HCT116 (cell line): ENCODE measurements around the gene EPHB2. TPM values are rescaled to one million over a fixed set of nuclear protein-coding genes. Genes with fewer than 3 reads are reported as not detected.

Experiments used
- ATAC-seq: fragments of 200-7000 bp; cut with Tn5 transposase; 2 replicates; pipeline ENCODE4 v1.9.1; 2020; ENCODE audit warnings: mild to moderate bottlenecking, moderate library complexity
- BruUV-seq: library from RNA; stranded (reverse); fragments of 400-500 nt; replicated peaks from 2 replicates; lab custom pipeline; 2021; lab: Mats Ljungman, UMichigan
- CTCF ChIA-PET: fragments of 300-600 bp; sonication (Branson Sonifier 250); formaldehyde crosslinking; loops from one replicate; lab custom pipeline; 2021; ENCODE audit warnings: antibody characterized with exemption; lab: Charles Lee
- POLR2A ChIA-PET: fragments of 300-600, 350-600 bp; sonication (Branson Sonifier 250); formaldehyde crosslinking; loops from one replicate; lab custom pipeline; 2021; ENCODE audit warnings: antibody characterized with exemption; lab: Charles Lee
- RAD21 ChIA-PET, 2 experiments: fragments of 300-600 bp; sonication (Branson Sonifier 250); formaldehyde crosslinking; loops; one replicate each; lab custom pipeline; 2023; ENCODE audit warnings: low total read pairs in 2 of 2; ENCODE audit not compliant: uncharacterized antibody in 2 of 2, unreplicated experiment in 2 of 2, low non-redundant PET in 1 of 2; lab: Charles Lee
- DNase-seq: peaks from one replicate; pipeline ENCODE4 v3.0.0-alpha.2; 2010; ENCODE audit warnings: low read depth, low spot score
- H2AFZ ChIP-seq: fragments of 200-600 bp; shearing (Covaris generic), sonication (generic); 2 replicates; pipeline ENCODE4 v1.6.1; 2017; ENCODE audit warnings: low read depth, mixed run types, mixed read lengths, antibody characterized with exemption, low read length; ENCODE audit not compliant: poor library complexity, severe bottlenecking
- H3K27ac ChIP-seq: 2 replicates; pipeline ENCODE4 v1.5.1; 2012; ENCODE audit warnings: low read depth, low read length
- H3K27me3 ChIP-seq: fragments of 200-600 bp; sonication (generic); 2 replicates; pipeline ENCODE4 v1.6.1; 2016; ENCODE audit warnings: mixed run types, low read length, mixed read lengths; ENCODE audit not compliant: insufficient read depth
- H3K36me3 ChIP-seq, 2 experiments: fragments of 200-500 bp in 1 of 2; fragments of 200-600 bp in 1 of 2; sonication (Bioruptor generic) in 1 of 2; sonication (generic) in 1 of 2; 2 replicates each; pipeline versions ENCODE4 v1.5.1 to v1.6.1; 2014 to 2016; ENCODE audit warnings: low read length in 2 of 2, inconsistent platforms in 1 of 2, mixed read lengths in 1 of 2, mixed run types in 1 of 2; ENCODE audit not compliant: insufficient read depth in 2 of 2, control insufficient read depth in 1 of 2
- H3K4me1 ChIP-seq, 2 experiments: fragments of 200-600 bp in 1 of 2; sonication (generic) in 1 of 2; 2 replicates each; pipeline versions ENCODE4 v1.5.1 to v1.6.1; 2012 to 2017; ENCODE audit warnings: low read length in 2 of 2, inconsistent platforms in 1 of 2, mild to moderate bottlenecking in 1 of 2, mixed read lengths in 1 of 2, mixed run types in 1 of 2, moderate library complexity in 1 of 2; ENCODE audit not compliant: insufficient read depth in 2 of 2, control insufficient read depth in 1 of 2
- H3K4me2 ChIP-seq: fragments of 200-600 bp; sonication (generic); 2 replicates; pipeline ENCODE4 v1.6.1; 2017; ENCODE audit warnings: mixed run types, low read length, mixed read lengths
- H3K4me3 ChIP-seq, 2 experiments: fragments of 200-600 bp in 1 of 2; sonication (generic) in 1 of 2; replicated peaks in 1 of 2; 2 replicates each; pipeline ENCODE4 v1.5.1; 2011 to 2016; ENCODE audit warnings: low read length in 2 of 2, control low read depth in 1 of 2, low read depth in 1 of 2, mild to moderate bottlenecking in 1 of 2, mixed read lengths in 1 of 2, mixed run types in 1 of 2
- H3K79me2 ChIP-seq: fragments of 200-600 bp; sonication (generic); 2 replicates; pipeline ENCODE4 v1.6.1; 2017; ENCODE audit warnings: mild to moderate bottlenecking, mixed run types, low read length, moderate library complexity, mixed read lengths; ENCODE audit not compliant: insufficient read depth
- H3K9ac ChIP-seq: fragments of 200-600 bp; sonication (generic); 2 replicates; pipeline ENCODE4 v1.6.1; 2016; ENCODE audit warnings: low read length, mixed read lengths
- H3K9me2 ChIP-seq: fragments of 200-600 bp; sonication (generic), shearing (Covaris generic); 2 replicates; pipeline ENCODE4 v1.6.1; 2017; ENCODE audit warnings: mixed run types, mild to moderate bottlenecking, moderate library complexity; ENCODE audit not compliant: insufficient read depth
- H3K9me3 ChIP-seq, 2 experiments: fragments of 200-500 bp in 1 of 2; fragments of 200-600 bp in 1 of 2; sonication (Bioruptor generic) in 1 of 2; sonication (generic) in 1 of 2; 2 replicates each; pipeline ENCODE4 v1.6.1; 2014 to 2017; ENCODE audit warnings: low read length in 2 of 2, mixed read lengths in 2 of 2, inconsistent platforms in 1 of 2, low read depth in 1 of 2, mild to moderate bottlenecking in 1 of 2, mixed run types in 1 of 2, moderate library complexity in 1 of 2; ENCODE audit not compliant: control insufficient read depth in 1 of 2, insufficient read depth in 1 of 2
- H4K20me1 ChIP-seq: fragments of 200-600 bp; sonication (generic), shearing (Covaris generic); 2 replicates; pipeline ENCODE4 v1.6.1; 2017; ENCODE audit warnings: mixed run types, mild to moderate bottlenecking, moderate library complexity; ENCODE audit not compliant: insufficient read depth
- CBX3 ChIP-seq: IDR thresholded peaks from 2 replicates; pipeline ENCODE4 v1.6.1; 2012; ENCODE audit warnings: low read depth
- EZH2 ChIP-seq: fragments of 200-600 bp; sonication (generic); IDR thresholded peaks from 2 replicates; pipeline ENCODE4 v1.6.1; 2017; ENCODE audit warnings: antibody characterized with exemption, mixed run types
- FOSL1 ChIP-seq: IDR thresholded peaks from 2 replicates; pipeline ENCODE4 v1.6.1; 2012; ENCODE audit warnings: low read depth
- POLR2AphosphoS5 ChIP-seq: IDR thresholded peaks from 2 replicates; pipeline ENCODE4 v1.6.1; 2011; ENCODE audit warnings: mild to moderate bottlenecking, low read depth, low read length, moderate library complexity
- RAD21 ChIP-seq: IDR thresholded peaks from 2 replicates; pipeline ENCODE4 v1.6.1; 2012; ENCODE audit warnings: low read depth, mild to moderate bottlenecking
- REST ChIP-seq: IDR thresholded peaks from 2 replicates; pipeline ENCODE4 v1.6.1; 2012; ENCODE audit warnings: low read depth
- YY1 ChIP-seq: IDR thresholded peaks from 2 replicates; pipeline ENCODE4 v1.6.1; 2011; ENCODE audit warnings: low read length, low read depth, moderate library complexity, mild to moderate bottlenecking; ENCODE audit not compliant: insufficient replicate concordance; ENCODE audit errors: extremely low read depth
- ZBTB33 ChIP-seq: IDR thresholded peaks from 2 replicates; pipeline ENCODE4 v1.6.1; 2011; ENCODE audit warnings: mild to moderate bottlenecking, low read length, moderate library complexity; ENCODE audit not compliant: insufficient replicate concordance; ENCODE audit errors: extremely low read depth
- ZNF274 ChIP-seq: fragments of 200-500 bp; sonication (Bioruptor generic); IDR thresholded peaks from 2 replicates; pipeline ENCODE4 v1.6.1; 2014; ENCODE audit warnings: mild to moderate bottlenecking, low read depth, low read length, inconsistent platforms
- intact Hi-C: fragments of 100-400 bp; cut with micrococcal nuclease; formaldehyde crosslinking; loops from 2 replicates; pipeline ENCODE4 v1.10.0; 2022
- total RNA-seq: library from RNA; stranded (reverse); gene quantifications from one replicate; pipeline ENCODE4 v1.2.1, GENCODE V29; 2021; ENCODE audit not compliant: unreplicated experiment

EPHB2 gene
- total RNA-seq, 1 experiment from 2014 or later, result 19.5 TPM

- TF ChIP-seq REST (no peak), ZBTB33 (no peak), YY1 (no peak), RAD21 (no peak), POLR2AphosphoS5 (no peak), FOSL1 (no peak), EZH2 (no peak), CBX3 (no peak), ZNF274 (no peak)
- CTCF ChIA-PET, result interaction anchor here (0.6 kb wide), 1 partner anchor 27 kb away, joined by 3 read pairs; no protein-coding TSS in a partner anchor
- Histone ChIP-seq H3K9me3 (no peaks in the 10 kb centered on the region), H3K4me1 (peaks cover 17 to 44% of the 10 kb centered on the region in 2 experiments), H3K27me3 (no peaks in the 10 kb centered on the region), H2AFZ (no peak overlapping the region), H3K9ac (no peak overlapping the region), H3K79me2 (no peaks in the 10 kb centered on the region), H3K4me2 (no peak overlapping the region), H4K20me1 (no peaks in the 10 kb centered on the region), H3K9me2 (no peaks in the 10 kb centered on the region), H3K4me3 (no peak overlapping the region), H3K27ac (no peak overlapping the region), H3K36me3 (no peaks in the 10 kb centered on the region)
- BruUV-seq, result no TSS peak
- POLR2A ChIA-PET, result no interaction called here
- DNase-seq (no peak), ATAC-seq (no peak)
- intact Hi-C loops, result no loop called here
- RAD21 ChIA-PET, result no interaction called here
Observed at GRCh38 chr1:22736501-22737080, 26.0 kb downstream of the EPHB2 start.
